Kidney (tissue), 14 donors: Measurements from ENCODE around the gene PFKFB3. TPM values are rescaled to one million over a fixed set of nuclear protein-coding genes. Genes with fewer than 3 reads are reported as not detected.
"Not testable (repeated sequence)": the region's sequence is repeated elsewhere in the genome, so short reads cannot be mapped to it uniquely, and the experiment has no call there.

ENCODE experiments used
- DNase-seq, 5 donors: peaks; one replicate each; pipeline ENCODE4 v3.0.0-alpha.2; 2013 to 2020
- FAIRE-seq: peaks from 2 replicates; lab custom pipeline; 2012; peaks lifted over from hg19 to GRCh38; lab: Jason Lieb, UNC
- H3K27ac ChIP-seq, 2 donors: one replicate each; pipeline ENCODE4 v1.7.0; 2013; ENCODE audit warnings: low read depth in 2 of 2, low read length in 2 of 2, inconsistent platforms in 1 of 2
- H3K27me3 ChIP-seq: one replicate; pipeline ENCODE4 v1.7.1; 2013; ENCODE audit warnings: low read length, inconsistent platforms; ENCODE audit not compliant: control insufficient read depth, insufficient read depth
- H3K36me3 ChIP-seq, 3 donors: one replicate each; pipeline versions ENCODE4 v1.7.0 to v1.7.1; 2013; ENCODE audit warnings: low read length in 3 of 3, control low read depth in 1 of 3, inconsistent platforms in 1 of 3; ENCODE audit not compliant: insufficient read depth in 3 of 3, control insufficient read depth in 2 of 3
- H3K4me1 ChIP-seq, 3 donors: one replicate each; pipeline versions ENCODE4 v1.7.0 to v1.7.1; 2013; ENCODE audit warnings: low read length in 3 of 3, inconsistent platforms in 1 of 3, low read depth in 1 of 3; ENCODE audit not compliant: control insufficient read depth in 2 of 3, insufficient read depth in 2 of 3
- H3K4me3 ChIP-seq, 3 donors: one replicate each; pipeline versions ENCODE4 v1.7.0 to v1.8.1; 2013; ENCODE audit warnings: low read length in 3 of 3, control low read depth in 1 of 3, inconsistent platforms in 1 of 3
- H3K9ac ChIP-seq, 3 donors: one replicate each; pipeline versions ENCODE4 v1.7.0 to v1.7.1; 2013; ENCODE audit warnings: low read length in 3 of 3, control low read depth in 1 of 3, inconsistent platforms in 1 of 3
- H3K9me3 ChIP-seq, 3 donors: one replicate each; pipeline versions ENCODE4 v1.7.0 to v1.7.1; 2013; ENCODE audit warnings: low read length in 3 of 3, control low read depth in 1 of 3, inconsistent platforms in 1 of 3; ENCODE audit not compliant: control insufficient read depth in 2 of 3, insufficient read depth in 1 of 3
- CTCF ChIP-seq: IDR thresholded peaks from 3 replicates; pipeline ENCODE4 v1.5.1; 2012; ENCODE audit warnings: mild to moderate bottlenecking, moderate library complexity, borderline replicate concordance; ENCODE audit not compliant: insufficient read depth; ENCODE audit errors: extremely low read depth
- intact Hi-C: fragments of 100-400 bp; cut with DNase I; formaldehyde crosslinking; loops from one replicate; pipeline ENCODE4 v1.11.1; 2022
- polyA plus RNA-seq: library from polyadenylated mRNA; stranded (reverse); fragments of 350-450 nt; fragmentation: Illumina TruSeq; extraction: RNeasy Lipid Tissue Mini Kit (QIAGEN cat#74804); gene quantifications from one replicate; pipeline ENCODE4 v1.2.3, GENCODE V29; 2014; ENCODE audit warnings: low read depth, low replicate concordance; ENCODE audit not compliant: insufficient read depth
- total RNA-seq: library from RNA; stranded (reverse); fragmentation: NEBNext Ultra II Directional; extraction: Animal tissue kit (Norgen Biotek cat#: 25700); gene quantifications from one replicate; pipeline ENCODE4 v1.2.1, GENCODE V29; 2021
- donor health status: control.
- donor health status: control.
- donor health status: control.
- donor health status: control.
- donor health status: control.
- donor health status: DM: yes; HTN: yes; CAD: no.
- donor health status: Normal renal cell carcinoma (clear cell type).

The PFKFB3 gene
- total and polyA plus RNA-seq, 2 donors from 2014 or later = 34.9 to 141 TPM

GRCh38 chr10:6187278-6187677, 15.5 kb upstream of the PFKFB3 start:
- no peak overlapping the region for H3K9ac ChIP-seq
- no peak for FAIRE-seq

GRCh38 chr10:6190033-6190432, 12.7 kb upstream of the PFKFB3 start:
- DNase-seq = peak in 1 of 5 donors; percentile 11
- H3K4me3 ChIP-seq = not testable (repeated sequence)

More at GRCh38 chr10:6187278-6187677, 15.5 kb upstream of the PFKFB3 start:
- no peak for TF ChIP-seq CTCF
- Histone ChIP-seq H3K27ac (no peak overlapping the region), H3K4me3 (no peak overlapping the region), H3K4me1 (no peaks in the 10 kb centered on the region), H3K9me3 (no peaks in the 10 kb centered on the region), H3K27me3 (no peaks in the 10 kb centered on the region), H3K36me3 (no peaks in the 10 kb centered on the region)
- no peak for DNase-seq
- intact Hi-C loops = no loop called here

GRCh38 chr10:6191147-6191546, 11.6 kb upstream of the PFKFB3 start:
- Histone ChIP-seq H3K27ac (no peak overlapping the region), H3K36me3 (no peaks in the 10 kb centered on the region), H3K27me3 (no peaks in the 10 kb centered on the region), H3K9ac (no peak overlapping the region), H3K4me3 (no peak overlapping the region), H3K9me3 (no peaks in the 10 kb centered on the region), H3K4me1 (no peaks in the 10 kb centered on the region)
- no peak for TF ChIP-seq CTCF
- FAIRE-seq = no peak
- intact Hi-C loops = loop anchor here (10.0 kb wide), 1 partner anchor 214 kb away; no protein-coding TSS in a partner anchor
- DNase-seq = no peak

More at GRCh38 chr10:6190033-6190432, 12.7 kb upstream of the PFKFB3 start:
- H3K4me1 ChIP-seq, H3K9ac ChIP-seq, H3K36me3 ChIP-seq, H3K27me3 ChIP-seq, FAIRE-seq, H3K27ac ChIP-seq, H3K9me3 ChIP-seq: not testable (repeated sequence)
- intact Hi-C loops = loop anchor here (10.0 kb wide), 1 partner anchor 215 kb away; no protein-coding TSS in a partner anchor

GRCh38 chr10:6191569-6191968, 11.2 kb upstream of the PFKFB3 start:
- intact Hi-C loops = loop anchor here (10.0 kb wide), 1 partner anchor 213 kb away; no protein-coding TSS in a partner anchor
- Histone ChIP-seq H3K9ac (no peak overlapping the region), H3K4me3 (no peak overlapping the region), H3K36me3 (no peaks in the 10 kb centered on the region), H3K27me3 (no peaks in the 10 kb centered on the region), H3K27ac (no peak overlapping the region), H3K4me1 (no peaks in the 10 kb centered on the region), H3K9me3 (no peaks in the 10 kb centered on the region)
- DNase-seq = peak in 1 of 5 donors; percentile 59
- no peak for TF ChIP-seq CTCF
- no peak for FAIRE-seq

GRCh38 chr10:6193342-6193741, 9.4 kb upstream of the PFKFB3 start:
- FAIRE-seq, H3K9me3 ChIP-seq, H3K27me3 ChIP-seq, H3K4me1 ChIP-seq, H3K4me3 ChIP-seq, H3K9ac ChIP-seq, H3K27ac ChIP-seq, DNase-seq, H3K36me3 ChIP-seq: not testable (repeated sequence)
- intact Hi-C loops = loop anchor here (10.0 kb wide), 1 partner anchor 211 kb away; no protein-coding TSS in a partner anchor
